GM19023 (cell line): ENCODE data around the gene C1QTNF4.

Source experiments
- ATAC-seq: cut with Tn5 transposase; IDR thresholded peaks from one replicate; pipeline ENCODE4 v1.9.1; 2021; ENCODE audit warnings: mild to moderate bottlenecking, moderate library complexity; ENCODE audit not compliant: unreplicated experiment

Gene C1QTNF4

DNA sequence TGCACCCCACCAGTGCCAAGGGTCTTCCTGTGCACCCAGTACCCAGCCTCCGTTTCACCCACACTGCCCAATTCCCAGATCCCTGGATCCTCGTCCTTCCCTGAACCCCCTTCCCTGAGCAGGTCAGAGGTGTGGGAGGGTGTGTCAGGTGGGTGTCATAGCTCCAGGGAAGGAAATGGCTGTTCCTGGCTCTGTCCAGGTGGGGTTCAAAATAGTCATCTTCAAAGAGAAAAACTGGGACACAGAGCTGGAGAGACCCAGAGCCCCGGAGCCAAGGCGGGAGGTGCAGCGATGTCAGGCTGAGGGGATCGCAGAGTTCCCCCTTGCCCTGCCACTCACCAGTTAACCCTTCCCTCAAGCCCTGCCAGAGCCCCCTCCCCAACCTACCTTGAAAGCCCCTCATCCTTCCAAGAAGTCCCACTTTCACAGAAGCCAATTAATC lies 698 bp downstream of the C1QTNF4 start:
- ATAC-seq = no peak

DNA sequence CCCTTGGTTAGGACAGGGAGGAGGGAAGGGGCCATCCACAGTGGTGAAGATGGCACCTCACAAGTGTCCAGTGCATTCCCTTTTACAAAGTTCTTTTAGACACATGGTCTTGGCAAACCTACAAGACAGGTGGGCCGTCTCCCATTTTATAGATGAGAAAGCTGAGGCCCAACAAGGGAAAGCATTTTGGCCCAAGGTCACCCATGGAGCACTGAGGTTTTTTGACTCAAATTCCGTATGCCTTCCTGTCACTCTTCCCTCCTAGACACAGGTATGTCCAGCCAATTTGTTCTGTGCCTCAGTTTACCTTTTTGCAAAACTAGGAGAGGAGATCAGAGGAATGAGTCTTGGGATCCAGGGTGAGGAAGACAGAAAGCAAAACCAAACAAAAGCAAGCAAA lies 1.2 kb downstream of the C1QTNF4 start:
- ATAC-seq = no peak

DNA sequence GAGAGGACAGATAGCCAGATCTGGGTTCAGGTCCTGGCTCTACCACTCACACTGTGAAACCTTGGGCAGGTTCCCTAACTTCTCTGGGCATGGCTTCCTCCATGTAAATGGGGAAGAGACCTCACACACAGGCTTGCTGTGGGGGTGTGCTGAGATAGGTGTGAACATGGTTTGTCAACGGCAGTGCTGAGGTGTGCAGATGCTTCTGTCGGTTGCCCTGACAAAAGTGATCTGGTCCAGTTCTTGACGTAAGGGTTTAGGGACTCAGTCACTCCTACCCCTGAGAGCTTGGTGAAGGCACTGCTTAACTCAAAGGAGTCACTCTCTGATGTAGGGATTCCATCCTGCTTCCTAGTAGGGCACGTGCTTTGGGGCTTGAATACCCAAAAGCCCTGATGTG lies 2.0 kb downstream of the C1QTNF4 start:
- ATAC-seq = no peak

DNA sequence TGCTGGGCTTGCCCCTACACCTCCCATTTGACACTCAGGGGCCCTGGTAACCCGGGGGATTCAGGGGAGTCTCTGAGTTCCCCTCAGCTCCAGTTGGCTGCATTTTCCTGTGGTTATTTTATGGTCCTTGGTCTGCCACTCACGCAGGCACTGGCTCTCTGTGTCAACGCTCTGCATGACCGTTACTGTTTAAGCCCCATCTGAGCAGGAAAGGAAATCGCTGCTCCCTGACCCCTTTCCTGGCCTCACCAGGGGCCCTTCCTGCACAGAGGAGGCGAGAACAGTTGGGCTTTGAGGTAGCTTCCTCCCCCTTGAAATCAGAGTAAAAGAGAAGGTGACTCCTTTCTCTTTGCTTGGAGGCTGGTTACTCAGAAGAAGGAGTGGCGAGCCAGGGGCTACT lies 2.4 kb downstream of the C1QTNF4 start:
- no peak for ATAC-seq

DNA sequence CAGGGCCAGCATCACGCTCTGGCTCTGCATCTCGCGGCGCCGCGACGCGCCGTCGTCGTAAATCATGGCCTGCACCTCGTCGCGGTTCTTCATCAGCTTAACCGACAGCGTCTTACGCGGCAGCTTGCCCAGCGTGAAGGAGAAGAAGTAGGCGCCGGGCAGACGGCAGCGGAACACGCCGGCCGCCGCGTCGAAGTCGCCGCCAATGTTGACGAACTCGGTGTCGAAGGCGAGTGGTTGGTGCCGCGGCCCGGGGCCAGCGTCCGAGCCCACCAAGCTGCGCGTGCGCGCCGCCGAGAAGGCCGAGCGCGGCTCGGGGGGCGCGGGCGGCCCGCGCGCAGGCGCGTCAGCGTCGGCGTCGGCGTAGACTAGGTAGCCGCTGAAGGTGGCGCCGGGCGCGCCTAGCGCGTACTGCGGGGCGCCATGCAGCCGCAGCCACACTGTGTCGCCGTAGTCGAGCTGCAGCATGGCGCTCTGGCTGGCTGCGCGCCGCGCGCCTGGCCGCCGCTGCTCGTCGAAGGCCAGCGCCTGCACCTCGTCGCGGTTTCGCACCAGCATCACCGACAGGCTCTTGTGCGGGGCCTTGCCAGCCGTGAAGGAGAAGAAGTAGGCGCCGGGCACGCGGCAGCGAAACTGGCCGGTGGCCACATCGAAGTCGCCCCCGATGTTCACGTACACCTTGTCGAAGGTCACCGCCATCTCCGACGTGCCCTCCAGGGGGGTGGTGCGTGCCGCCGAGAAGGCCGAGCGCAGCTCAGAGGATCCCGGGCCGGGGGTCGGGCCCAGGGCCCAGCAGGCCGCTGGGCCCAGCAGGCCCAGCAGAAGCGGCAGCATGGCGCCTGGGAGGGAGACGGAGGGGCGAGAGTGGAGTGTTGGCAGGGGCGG lies 4.0 kb downstream of the C1QTNF4 start:
- no peak for ATAC-seq

DNA sequence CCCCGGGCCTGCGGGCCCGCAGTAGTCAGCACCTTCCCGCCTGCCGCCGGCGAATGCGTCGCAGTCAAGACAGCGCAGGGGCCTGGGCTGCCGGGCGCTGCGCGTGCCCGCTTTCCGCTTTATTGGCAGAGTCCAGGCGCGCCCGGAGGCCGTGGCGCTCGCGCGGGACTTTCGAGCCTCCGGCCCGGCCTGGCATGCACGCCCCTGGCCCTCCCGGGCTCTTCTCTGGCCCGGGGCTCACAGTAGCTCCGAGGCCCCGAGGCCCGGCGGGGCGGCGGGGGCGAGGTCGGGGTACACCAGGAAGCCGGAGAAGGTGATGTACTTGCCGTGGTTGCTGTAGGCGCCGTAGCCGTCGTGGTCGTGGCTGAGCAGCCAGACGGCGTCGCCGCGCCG lies 4.6 kb downstream of the C1QTNF4 start:
- no peak for ATAC-seq

DNA sequence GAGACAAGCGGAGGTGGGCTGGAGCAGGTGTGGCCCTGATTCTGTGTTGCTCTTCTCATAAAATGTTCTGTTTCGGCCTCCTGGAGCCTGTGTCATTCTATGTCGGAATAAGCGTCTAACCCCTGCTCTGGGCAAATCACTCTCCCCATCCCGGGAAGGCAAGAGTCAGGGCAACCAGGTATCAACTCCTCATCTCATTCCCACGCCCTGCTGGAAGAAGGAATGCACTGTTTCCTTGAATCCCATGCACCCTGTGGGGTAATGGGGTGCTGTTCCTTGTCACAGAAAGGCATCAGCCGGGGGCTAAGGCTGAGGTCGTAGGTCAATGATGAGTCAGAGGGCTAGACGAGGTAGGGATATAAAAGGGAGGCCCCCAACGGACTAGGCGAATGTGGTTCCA lies 5.1 kb downstream of the C1QTNF4 start:
- no peak for ATAC-seq

DNA sequence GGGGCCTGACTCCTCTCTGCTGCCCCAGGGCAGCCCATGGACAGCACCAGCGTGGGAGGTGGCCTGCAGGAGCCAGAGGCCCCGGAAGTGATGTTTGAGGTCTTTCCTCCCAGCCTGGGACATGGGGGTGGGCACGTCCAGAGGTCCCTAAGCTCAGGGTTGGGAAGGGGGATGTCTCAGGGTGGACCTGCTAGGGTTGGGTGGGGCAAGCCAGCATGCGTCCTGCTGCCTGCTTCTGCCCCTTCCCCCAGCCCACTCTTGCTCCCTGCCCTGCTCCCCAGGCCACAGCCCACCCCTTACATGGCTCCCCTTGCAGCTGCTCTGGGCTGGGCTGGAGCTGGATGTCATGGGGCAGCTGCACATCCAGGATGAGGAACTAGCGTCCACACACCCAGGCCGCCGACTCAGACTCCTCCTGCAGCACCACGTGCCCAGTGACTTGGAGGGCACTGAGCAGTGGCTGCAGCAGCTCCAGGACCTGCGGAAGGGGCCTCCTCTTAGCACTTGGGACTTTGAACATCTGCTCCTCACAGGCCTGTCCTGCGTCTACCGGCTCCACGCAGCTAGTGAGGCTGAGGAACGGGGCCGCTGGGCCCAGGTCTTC lies 6.4 kb downstream of the C1QTNF4 start:
- no peak for ATAC-seq

DNA sequence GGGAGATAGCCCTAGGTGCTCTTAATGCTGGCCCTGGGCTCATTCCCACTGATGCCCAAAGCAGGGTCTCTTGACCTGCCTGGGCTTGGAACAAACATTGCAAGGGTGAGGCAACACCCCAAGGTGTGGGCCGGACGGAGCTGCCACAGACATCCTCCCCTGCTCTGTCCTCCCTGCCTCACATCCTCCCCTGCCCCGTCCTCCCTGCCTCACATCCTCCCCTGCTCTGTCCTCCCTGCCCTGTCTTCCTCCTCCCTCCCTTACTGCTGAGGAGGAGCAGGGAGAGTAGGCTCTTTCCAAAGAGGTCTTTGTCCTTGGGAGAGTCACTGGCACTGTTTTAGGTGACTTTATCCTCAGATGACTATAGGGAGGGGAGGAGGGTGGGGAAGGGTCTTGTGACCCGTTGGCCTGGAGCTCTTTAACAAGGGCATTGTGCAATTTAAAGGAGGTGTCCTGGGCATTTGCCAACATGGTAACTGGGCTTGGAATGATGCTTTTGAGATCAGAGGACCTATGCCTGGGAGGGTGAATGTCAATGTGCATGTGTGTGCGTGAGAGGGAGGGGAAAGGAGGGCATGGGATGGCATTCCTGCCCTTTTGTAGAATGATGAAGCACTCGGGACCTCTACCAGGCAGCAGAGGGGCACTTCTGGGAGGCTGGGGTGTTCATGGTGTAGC lies 7.0 kb downstream of the C1QTNF4 start:
- no peak for ATAC-seq

DNA sequence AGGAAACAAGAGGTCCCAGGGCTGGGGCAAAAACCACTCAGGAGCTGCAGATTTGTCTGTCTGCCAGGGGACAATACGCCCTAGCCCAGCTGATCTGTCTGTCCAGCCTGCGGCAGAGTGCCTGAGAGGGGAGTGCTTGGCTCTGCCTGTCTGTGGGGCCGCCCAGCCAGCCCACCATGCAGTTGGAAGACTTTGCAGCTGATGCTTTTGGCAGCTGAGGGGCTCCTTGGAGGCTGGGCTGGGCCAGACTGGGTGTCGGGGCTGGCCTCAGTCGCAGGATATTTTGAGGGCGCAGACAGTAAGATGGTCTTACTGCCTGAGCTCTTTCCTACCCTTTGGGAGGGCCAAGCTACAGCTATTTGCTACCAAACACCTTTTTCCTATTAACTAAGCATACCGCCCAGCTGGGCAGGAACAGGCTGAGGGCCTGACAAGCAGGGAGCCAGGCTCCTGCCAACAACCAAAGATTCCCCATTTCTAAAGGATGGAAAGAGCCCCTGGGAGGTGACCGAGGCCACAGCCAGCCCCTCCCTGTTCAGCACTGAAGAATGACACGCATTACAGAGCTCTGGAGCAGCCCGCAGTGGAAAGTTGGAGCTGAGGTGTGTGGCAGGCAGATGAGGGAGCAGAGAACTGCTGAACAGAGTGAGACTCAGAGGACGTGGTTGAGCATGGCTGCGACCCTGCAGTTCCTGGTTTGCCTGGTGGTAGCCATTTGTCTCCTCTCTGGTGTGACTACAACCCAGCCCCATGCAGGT lies 7.9 kb downstream of the C1QTNF4 start, which contains the start of gene FAM180B:
Gene FAM180B, plus strand, starts transcription at position 581 of the 758 bp plus-strand sequence. Its CDS starts 91 bp downstream, at position 672.
- ATAC-seq = no peak

DNA sequence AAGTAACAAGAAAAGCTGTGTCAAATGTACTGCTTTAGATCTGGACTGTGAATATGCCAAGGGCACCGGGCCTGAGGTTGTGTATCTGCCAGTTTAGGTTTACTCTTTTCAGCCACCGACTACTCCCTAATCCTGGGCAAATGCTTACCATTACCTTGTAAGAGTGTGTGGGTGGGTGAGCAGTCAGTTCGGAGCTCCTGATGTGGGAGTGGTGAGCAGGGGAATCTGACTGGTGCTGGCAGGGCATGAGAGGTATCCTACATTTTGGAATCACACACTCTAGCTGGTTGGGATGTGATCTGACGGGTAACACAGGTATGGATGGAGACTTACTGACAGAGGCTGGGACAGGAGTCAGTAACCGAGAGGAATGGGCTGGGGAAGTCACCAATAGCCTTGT lies 10.4 kb downstream of the C1QTNF4 start:
- no peak for ATAC-seq

DNA sequence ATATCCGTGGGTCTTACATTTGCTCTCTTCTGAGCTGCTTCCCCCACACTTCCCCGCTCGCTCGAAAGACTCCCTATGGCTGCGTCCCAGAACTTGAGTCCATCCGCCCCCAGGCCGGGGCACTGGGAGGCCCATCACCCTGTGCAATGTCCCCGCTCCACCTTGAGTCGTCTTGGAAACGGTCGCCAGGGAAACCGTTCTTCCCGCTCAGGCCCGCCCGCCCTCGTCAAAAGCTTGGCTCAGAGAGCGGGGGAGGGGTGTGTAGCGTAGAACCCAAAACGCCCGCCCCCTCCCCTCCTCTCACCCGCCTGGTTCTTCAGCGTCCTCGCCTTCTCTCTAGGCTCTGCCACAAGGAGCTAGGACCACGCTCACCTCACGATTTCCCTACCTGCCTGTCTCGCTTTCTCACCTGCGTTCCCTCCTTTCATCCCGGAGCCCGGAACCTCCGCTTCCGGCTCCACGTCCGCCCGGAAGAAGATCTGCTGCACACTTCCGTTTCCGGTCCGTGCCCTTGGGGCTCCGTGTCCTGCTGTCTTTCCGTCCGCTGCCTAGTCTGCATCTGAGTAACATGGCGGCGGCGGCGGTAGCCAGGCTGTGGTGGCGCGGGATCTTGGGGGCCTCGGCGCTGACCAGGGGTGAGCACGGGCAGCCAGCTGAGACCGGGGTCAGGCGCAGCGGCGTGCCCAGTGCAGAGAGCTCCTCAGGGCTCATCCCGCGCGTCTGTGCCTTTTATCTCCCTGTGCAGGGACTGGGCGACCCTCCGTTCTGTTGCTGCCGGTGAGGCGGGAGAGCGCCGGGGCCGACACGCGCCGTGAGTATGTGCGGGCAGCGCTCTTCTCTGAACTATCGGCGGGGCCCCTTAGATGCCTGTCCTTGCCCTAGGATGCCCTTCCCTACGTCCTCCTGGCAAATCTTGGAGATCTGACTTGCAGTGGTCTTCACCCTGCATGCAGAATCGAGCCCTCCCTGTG lies 15.4 kb downstream of the C1QTNF4 start, which contains the start of the genes KBTBD4 and NDUFS3:
Gene KBTBD4, minus strand, starts transcription at position 447 of the 971 bp plus-strand sequence. Its CDS starts 19 bp downstream, at position 428.
Gene NDUFS3, plus strand, starts transcription at position 551 of the 971 bp plus-strand sequence. Its CDS starts 18 bp downstream, at position 569.
- ATAC-seq = peak; percentile 89

DNA sequence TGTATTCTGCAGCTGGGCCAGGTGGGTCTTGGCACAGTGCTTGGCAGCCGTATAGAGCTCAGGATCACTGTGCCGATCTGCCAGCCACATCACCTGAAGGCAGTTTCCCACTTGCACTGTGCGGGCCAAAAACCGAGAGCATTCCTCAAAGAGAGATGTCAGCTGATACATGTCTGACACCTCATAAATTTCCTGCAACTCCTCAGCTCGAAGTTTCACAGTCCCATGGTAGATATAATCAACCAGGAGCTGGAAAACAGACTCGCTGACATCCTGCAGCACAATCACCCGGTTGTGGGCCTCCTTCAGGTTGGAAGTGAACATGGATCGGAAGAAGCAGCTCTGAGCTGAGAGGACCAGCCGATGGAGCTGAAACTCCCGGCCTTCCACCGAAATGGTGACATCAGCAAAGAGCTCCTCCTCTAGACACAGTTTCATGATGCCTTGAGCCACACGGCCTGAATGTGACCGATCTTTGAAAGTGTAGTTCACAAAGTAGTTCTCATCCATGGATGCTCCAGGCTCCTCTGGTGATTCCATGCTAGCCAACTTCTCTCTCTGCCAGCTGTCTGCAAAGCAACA lies 16.7 kb downstream of the C1QTNF4 start:
- no peak for ATAC-seq

DNA sequence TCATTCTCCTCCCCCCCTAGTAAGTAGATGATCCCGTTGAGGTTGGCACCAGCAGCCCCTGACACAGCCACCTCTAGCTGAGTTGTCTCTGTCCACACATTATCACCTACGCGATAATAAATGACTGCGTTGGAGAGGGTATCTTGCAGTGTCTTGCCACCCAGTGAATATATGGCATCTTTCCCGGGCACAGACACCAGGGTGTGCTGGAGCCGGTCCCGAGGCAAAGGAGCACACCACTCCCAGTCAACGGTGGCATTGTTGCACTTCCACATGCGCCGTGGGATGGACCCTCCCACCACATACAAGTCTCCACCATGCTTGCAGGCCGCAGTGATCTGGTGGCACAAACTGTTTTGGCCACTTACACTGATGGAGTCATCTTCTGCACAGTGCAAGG lies 20.9 kb downstream of the C1QTNF4 start:
- ATAC-seq = no peak

DNA sequence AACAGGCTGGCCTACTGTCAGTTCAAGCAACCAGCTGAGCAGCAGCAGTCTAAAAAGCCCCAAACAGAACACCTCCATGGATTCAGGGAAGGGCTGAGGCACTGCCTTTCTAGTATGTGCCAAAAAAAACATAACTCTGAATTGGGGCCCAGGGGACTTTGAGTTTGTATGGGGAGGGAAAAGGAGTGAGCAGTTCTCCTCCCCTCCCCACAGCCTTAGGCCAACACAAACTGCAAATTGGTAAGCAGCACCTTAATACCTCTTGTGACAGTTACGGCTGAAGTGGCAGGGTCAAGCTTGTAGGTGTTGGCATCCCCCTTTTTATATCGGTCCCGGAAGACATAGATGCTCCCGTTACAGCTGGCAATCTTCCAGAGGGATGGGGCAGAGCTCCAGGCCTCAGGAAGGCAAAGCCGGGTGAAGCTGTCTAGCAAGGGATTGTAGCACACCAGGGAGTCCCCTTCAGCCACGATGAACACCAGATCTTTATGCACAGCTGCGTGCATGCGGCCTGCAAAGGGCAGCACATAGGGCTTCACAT lies 21.4 kb downstream of the C1QTNF4 start:
- ATAC-seq = no peak

DNA sequence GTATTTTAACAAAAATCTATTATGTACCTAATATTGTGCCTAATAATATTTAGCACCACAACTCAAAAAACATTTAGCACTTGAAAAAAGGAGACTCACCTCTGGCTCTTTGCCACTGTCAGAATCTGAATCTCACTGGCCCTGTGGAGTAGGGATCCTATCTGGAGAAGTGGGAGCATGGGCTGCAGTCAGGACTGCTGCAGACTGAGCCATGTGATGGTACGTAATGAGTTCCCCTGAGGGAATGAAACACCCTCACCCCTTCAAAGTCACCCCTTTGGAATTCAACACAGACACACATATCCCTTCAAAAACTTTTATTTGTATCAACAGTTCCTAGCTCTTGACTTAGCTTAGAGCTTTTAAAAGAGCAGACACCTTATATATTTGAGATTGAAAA lies 22.3 kb downstream of the C1QTNF4 start:
- no peak for ATAC-seq

DNA sequence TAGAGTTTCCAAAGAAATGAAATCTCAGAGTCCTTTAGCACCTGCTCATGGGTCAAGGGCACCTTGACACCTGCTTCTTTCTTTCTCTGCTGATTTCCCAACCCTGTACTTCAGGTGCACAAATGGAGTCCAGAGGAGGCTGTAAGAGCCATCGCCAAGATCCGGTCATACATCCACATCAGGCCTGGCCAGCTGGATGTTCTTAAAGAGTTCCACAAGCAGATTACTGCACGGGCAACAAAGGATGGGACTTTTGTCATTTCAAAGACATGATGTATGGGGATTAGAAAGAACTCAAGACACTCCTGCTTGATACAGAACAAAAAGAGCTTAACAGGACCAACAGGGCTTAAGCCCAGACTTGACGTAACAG lies 22.9 kb downstream of the C1QTNF4 start:
- ATAC-seq = no peak

DNA sequence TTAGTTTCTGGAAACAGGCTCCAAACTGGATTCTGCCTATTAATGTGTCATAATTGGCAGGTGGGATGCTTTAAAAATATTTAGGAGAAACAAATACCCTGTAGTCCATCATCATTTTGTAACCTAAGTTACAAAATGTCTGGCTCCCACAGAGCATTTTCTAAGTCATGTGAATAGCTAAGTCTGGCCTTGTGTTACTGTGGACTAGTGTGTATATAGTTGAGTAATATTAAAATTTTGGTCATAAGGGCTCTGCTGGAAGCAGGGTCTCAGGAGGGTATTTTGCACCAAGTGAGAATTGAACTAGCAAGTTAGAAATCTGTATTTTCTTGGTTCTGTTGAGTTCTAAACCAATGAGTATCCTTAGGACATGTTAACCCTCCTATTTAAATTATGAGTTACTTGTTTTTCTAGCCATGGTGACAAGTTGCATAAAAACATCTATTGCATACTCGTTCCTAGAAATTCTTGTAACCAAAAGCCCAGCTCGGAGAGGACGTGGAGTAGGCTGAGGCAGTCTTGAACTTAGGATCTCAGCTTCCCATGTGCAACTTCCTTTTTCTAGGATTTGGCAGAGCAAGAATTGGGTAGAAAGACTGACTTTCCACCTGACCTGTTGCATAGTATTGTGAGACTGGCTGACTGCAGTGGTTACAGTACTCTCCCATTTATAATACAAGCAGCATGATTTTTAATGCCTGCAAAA lies 23.4 kb downstream of the C1QTNF4 start:
- no peak for ATAC-seq
